D721Med (cell line): ENCODE measurements around the gene PPP3CA.

ENCODE experiments used
- DNase-seq: peaks from one replicate; pipeline ENCODE4 v3.0.0; 2011; ENCODE audit warnings: low spot score; ENCODE audit not compliant: insufficient read length
- FAIRE-seq: peaks from 2 replicates; lab custom pipeline; 2011; peaks lifted over from hg19 to GRCh38; lab: Jason Lieb, UNC
- TF ChIP-seq, protein P1 (sequence below): IDR thresholded peaks from 2 replicates; pipeline ENCODE4 v1.5.1; 2012; ENCODE audit warnings: mild to moderate bottlenecking, control low read depth; ENCODE audit not compliant: insufficient read depth; ENCODE audit errors: missing control alignments

The PPP3CA gene

DNA sequence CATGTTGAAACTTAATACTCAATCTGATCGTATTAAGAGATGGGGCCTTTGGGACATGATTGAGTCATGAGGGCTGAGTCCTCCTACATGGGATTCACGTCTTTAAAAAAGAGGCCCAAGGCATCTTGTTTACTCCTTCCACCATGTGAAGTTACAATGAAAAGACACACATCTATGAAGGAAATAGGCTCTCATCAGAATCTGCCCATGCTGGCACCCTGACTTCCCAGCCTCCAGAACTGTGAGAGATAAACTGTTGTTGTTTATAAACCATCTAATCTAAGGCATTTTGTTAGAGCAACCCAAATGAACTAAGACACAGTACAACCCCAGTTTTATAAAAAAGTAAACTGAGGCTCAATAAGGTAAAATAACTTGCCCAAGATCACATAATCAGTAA, 32.3 kb downstream of the PPP3CA start:
- FAIRE-seq (no peak), DNase-seq (no peak)
- TF ChIP-seq, protein P1, sequence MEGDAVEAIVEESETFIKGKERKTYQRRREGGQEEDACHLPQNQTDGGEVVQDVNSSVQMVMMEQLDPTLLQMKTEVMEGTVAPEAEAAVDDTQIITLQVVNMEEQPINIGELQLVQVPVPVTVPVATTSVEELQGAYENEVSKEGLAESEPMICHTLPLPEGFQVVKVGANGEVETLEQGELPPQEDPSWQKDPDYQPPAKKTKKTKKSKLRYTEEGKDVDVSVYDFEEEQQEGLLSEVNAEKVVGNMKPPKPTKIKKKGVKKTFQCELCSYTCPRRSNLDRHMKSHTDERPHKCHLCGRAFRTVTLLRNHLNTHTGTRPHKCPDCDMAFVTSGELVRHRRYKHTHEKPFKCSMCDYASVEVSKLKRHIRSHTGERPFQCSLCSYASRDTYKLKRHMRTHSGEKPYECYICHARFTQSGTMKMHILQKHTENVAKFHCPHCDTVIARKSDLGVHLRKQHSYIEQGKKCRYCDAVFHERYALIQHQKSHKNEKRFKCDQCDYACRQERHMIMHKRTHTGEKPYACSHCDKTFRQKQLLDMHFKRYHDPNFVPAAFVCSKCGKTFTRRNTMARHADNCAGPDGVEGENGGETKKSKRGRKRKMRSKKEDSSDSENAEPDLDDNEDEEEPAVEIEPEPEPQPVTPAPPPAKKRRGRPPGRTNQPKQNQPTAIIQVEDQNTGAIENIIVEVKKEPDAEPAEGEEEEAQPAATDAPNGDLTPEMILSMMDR: no peak

DNA sequence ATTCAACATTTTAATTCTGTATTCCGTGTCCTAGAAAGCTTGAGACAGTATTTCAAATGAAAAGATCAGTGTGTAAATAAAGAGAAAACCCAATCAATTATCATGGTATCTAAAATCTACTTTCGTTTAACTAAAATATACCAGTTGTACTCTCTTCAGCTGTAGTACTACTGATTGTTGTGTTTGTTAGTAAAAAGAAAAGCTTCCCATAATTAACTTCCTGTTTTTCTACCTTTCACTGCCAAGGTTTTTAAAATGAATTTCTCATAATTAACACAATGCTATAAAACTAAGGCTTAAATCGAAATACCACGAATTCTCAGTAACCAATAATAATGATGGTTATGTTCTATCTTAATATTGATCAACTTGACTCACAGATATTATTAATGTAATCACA, 37.4 kb downstream of the PPP3CA start:
- DNase-seq: no peak
- TF ChIP-seq, protein P1: no peak
- peak; percentile 56 for FAIRE-seq

DNA sequence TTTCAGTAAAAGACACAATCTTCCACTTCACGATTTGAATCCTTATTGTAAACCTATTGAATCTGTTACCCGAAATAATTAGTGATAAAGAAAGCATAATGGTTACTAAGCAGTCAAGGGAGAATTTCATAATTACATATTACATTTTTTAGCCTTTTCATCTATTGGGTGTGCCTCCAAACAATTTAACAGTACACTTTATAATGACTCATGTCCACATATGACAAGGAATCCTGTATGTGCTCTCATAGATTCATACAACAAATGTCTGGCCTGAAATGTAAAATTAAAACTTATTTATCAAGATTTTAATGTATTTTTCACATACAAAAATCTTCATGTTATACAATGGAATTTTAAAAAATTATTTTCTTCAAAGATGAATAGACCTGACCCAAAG, 39.4 kb downstream of the PPP3CA start:
- TF ChIP-seq, protein P1: no peak
- FAIRE-seq (no peak), DNase-seq (no peak)

DNA sequence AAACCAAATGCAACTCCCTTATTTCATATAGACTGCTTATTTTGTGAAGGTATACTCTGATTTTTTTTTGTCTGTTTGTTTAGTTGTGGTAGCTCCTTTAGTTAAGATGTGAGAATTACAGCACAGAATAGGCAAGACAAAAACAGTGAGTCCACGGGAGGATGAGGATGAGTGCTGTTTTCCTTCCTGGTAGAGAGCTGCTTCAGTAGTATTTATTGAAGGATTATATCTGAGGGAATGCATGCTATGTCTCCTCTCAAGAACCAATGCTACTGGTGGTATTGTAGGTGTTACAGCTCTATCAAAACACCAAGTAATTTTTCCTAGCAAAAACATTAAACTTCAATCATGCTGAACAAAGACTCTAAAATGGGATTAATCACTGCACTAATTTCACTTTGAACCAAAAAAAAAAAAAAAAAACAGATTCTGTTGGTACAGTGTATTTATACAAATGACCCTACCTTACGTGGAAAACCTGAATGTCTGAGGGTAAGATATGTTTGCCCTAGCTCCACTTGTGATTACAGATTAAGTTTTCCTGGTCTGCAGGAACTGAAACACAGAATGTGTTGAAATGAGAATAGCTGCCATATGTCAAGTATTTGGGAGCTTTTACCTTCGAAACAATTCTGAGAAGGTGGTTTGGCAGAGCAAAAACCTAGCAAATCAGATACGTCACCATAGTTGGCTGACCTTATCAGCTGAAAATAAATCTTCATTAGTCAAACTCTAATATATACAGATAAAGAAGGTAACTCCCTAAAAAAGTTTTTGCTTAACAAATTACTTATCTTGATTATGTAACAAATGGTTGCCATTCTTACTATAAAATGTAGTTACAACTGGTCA, 40.3 kb downstream of the PPP3CA start:
- no peak for DNase-seq

DNA sequence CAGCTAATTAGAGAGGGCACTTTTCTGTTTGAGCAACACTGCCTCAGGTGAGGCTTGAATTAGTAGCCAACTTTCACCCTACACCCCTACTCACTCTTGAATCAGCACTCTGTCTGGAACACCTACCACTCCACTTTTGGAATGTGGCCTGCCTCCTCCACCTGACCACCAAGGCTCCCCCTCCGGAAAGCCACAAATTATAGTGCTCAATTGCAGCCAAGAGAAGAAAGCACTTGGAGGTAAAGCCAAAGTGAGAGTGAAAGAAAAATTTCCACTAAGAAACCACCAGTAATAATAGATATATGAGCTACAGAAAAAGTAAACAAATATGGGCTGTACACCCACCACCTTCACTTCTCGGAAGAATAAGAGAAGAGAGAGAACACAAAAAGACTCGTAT, 41.1 kb downstream of the PPP3CA start:
- TF ChIP-seq, protein P1: no peak
- no peak for FAIRE-seq
- no peak for DNase-seq

More for the DNA sequence above, 40.3 kb downstream of the PPP3CA start:
- TF ChIP-seq, protein P1: no peak
- FAIRE-seq: no peak

DNA sequence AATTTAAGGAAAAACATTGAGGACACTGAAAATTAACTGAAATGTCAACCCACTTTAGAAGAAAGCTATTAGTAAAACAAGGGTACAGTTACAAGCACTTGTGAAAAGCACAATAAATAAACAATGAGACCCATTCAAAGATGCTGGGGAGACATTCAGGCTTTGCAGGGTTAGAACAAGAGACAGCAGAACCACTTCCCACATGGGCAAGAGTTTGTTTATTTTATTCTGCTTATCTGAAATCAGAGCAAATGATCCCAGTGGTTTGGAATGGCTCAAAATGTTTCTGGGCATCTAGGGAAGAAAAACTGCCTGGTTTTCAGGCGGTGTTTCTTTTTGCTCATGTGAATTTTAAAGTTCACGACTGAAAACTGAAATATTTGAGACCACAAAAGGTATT, 42.4 kb downstream of the PPP3CA start:
- DNase-seq (no peak), FAIRE-seq (no peak)
- TF ChIP-seq, protein P1: no peak

DNA sequence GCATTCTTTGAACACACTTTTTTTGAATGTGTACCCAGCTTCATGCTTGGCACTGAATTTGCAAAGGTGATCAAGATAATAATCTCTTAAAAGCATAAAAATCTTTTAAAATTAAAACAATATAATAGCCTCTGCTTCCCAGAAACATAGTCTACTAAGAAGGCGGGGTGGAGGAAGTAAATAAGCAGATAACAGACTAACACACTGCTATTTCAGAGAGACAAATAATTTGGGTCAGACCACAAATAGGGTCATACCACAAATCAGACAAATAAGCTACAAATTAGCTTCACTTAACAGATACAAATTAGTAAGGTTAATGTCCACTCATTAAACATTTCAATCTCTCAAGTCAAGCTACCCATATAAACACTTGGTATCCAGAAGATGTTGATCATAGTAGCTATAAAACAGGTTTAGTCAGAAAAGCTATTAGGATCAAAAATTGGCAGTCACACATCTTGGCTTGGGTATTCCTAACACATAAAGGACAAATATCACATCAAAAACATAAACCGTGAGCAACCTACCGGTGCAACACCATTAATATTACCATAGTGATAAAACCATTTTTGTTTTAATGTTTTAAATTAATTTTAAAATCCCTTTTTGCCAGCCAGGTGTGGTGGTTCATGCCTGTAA, 47.3 kb downstream of the PPP3CA start:
- TF ChIP-seq, protein P1: no peak
- DNase-seq: no peak
- no peak for FAIRE-seq
